BE2C (cell line): ENCODE data around the gene MEIOB.

Experiments
- DNase-seq: peaks from one replicate; pipeline ENCODE4 v3.0.0-alpha.2; 2020
- H3K27me3 ChIP-seq: fragments of 250-450 bp; sonication (Bioruptor Pico); 2 replicates; pipeline ENCODE4 v1.5.1; 2020; ENCODE audit warnings: mild to moderate bottlenecking
- H3K36me3 ChIP-seq: fragments of 250-450 bp; sonication (Bioruptor Pico); 2 replicates; pipeline ENCODE4 v1.5.1; 2020; ENCODE audit warnings: mild to moderate bottlenecking
- H3K4me1 ChIP-seq: fragments of 250-450 bp; sonication (Bioruptor Pico); 2 replicates; pipeline ENCODE4 v1.5.1; 2020
- H3K4me3 ChIP-seq: 2 replicates; pipeline ENCODE4 v1.5.1; 2011; ENCODE audit warnings: low read depth, low read length
- H3K9me3 ChIP-seq: fragments of 250-450 bp; sonication (Bioruptor Pico); 2 replicates; pipeline ENCODE4 v1.5.1; 2020
- TF ChIP-seq, protein P1 (sequence below): IDR thresholded peaks from 2 replicates; pipeline ENCODE4 v1.5.1; 2012; ENCODE audit warnings: mild to moderate bottlenecking, low read depth, low read length

The MEIOB gene

DNA sequence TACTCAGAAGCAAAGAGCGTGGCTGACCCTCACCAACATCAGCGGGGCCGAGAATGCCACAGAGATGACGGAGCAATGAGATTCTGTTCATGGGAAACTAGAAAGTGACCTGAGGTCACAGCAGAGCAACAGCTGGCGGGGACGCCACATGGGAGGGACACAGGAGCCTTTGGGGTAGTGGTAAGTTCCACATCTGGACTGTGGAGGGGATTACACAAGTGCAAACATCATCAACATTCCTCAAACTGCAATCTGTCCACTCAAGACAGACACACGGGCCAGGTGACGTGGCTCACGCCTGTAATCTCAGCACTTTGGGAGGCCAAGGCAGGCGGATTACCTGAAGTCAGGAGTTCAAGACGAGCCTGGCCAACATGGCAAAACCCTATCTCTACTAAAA, 56.5 kb downstream of the MEIOB start:
- no peaks in the 10 kb centered on the region for H3K9me3 ChIP-seq
- H3K27me3 ChIP-seq, result no peaks in the 10 kb centered on the region
- TF ChIP-seq, protein P1, sequence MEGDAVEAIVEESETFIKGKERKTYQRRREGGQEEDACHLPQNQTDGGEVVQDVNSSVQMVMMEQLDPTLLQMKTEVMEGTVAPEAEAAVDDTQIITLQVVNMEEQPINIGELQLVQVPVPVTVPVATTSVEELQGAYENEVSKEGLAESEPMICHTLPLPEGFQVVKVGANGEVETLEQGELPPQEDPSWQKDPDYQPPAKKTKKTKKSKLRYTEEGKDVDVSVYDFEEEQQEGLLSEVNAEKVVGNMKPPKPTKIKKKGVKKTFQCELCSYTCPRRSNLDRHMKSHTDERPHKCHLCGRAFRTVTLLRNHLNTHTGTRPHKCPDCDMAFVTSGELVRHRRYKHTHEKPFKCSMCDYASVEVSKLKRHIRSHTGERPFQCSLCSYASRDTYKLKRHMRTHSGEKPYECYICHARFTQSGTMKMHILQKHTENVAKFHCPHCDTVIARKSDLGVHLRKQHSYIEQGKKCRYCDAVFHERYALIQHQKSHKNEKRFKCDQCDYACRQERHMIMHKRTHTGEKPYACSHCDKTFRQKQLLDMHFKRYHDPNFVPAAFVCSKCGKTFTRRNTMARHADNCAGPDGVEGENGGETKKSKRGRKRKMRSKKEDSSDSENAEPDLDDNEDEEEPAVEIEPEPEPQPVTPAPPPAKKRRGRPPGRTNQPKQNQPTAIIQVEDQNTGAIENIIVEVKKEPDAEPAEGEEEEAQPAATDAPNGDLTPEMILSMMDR, result no peak
- H3K4me1 ChIP-seq, result no peaks in the 10 kb centered on the region
- peaks cover 14% of the 10 kb centered on the region for H3K36me3 ChIP-seq
- DNase-seq, result no peak
- H3K4me3 ChIP-seq, result no peak overlapping the region

DNA sequence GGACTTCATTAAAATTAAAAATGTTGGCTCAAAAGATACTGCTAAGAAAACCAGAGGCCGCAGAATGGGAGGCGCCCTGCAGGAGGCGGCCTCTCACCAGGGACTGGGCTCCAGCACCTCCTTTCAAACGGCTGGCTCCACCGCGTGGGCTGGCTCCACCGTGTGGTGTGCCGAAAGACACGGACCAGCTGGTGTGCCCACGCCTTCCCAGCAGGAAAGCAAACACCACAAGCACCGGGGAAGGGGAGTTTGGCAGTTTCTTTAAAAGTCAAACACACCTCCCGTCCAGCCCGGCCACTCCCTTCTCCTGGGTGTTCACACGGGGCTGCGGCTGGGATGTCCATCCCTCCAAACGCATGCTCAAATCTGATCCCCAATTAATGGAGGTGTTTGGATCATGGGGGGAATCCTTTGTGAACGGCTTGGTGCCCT, 59.2 kb downstream of the MEIOB start:
- no peak overlapping the region for H3K4me3 ChIP-seq
- H3K9me3 ChIP-seq, result no peaks in the 10 kb centered on the region
- peaks cover 18% of the 10 kb centered on the region for H3K36me3 ChIP-seq
- H3K27me3 ChIP-seq, result no peaks in the 10 kb centered on the region
- TF ChIP-seq, protein P1, result peak; percentile 74
- no peaks in the 10 kb centered on the region for H3K4me1 ChIP-seq
- peak; percentile 79 for DNase-seq

DNA sequence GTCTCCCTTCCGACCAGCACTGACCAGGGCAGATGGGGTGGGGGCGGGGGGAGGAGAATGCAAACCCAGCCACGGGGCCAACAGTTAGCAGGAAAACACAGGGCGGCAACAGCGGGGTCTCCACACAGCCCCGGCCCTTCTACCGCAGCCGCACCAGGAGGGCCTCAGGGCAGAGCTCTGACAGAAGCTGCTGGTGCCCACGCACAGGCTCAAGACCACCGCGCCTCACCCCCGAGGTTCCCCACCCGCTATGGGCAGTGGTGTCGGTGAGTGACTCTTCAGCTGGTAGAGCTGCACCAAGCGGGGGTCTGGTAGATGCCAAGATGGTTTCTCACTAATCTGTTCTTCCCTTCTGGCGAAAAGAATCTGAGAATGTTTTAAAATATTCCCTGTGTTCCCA, 61.4 kb downstream of the MEIOB start:
- no peak for DNase-seq
- no peaks in the 10 kb centered on the region for H3K4me1 ChIP-seq
- TF ChIP-seq, protein P1, result no peak
- no peak overlapping the region for H3K4me3 ChIP-seq
- no peaks in the 10 kb centered on the region for H3K9me3 ChIP-seq
- H3K36me3 ChIP-seq, result peaks cover 15% of the 10 kb centered on the region; the same call in 1 of the 2 replicates
- H3K27me3 ChIP-seq, result no peaks in the 10 kb centered on the region

DNA sequence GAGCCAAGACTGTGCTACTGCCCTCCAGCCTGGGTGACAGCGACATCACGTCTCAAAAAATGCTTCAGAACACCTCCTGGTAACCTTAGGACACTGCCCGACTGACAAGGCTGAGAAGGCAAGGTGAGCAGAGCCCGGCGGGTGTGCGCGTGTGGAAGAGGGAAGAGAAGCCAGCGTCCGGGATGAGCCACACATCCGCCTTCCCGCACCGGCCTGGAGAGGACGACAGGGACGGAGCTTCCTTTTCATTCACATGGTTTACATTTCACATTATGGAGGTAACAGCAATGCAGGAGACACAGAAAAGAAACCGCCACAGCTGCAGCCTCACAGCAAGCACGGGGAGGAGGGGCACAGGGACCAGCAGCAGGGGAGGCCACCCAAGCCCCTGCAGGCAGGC, 61.9 kb downstream of the MEIOB start:
- no peak for DNase-seq
- no peaks in the 10 kb centered on the region for H3K4me1 ChIP-seq
- peaks cover 11% of the 10 kb centered on the region; the same call in 1 of the 2 replicates for H3K36me3 ChIP-seq

DNA sequence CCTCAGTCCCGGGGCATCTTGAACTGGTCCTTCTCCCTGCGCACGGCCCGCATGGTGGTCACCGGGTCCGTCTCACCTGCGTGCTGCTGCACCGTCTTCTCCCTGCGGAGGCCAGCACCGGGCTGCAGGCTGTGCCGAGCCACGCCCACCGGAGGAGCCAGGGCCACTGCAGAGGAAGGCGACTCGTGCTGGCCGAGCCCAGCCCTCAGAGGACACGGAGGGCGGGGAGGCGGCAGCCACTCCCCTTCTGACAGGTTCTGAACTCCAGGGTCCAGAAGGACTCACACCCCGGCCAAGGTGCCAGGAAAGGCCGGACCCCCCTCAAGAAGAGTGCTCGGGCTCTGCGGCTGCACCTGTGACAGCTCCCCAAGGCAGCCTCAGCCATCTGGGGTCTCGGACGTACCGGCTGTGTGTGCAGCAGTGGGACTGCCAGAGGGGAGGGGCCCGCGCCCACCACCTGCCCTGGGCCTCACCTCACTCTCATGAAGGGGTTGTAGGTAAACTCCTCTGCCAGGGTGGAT, 62.6 kb downstream of the MEIOB start:
- Histone ChIP-seq H3K4me3 (no peak overlapping the region), H3K9me3 (no peaks in the 10 kb centered on the region), H3K27me3 (no peaks in the 10 kb centered on the region), H3K4me1 (no peaks in the 10 kb centered on the region), H3K36me3 (peaks cover 11% of the 10 kb centered on the region; the same call in 1 of the 2 replicates)
- no peak for DNase-seq
- TF ChIP-seq, protein P1, result no peak

More for the DNA sequence above, 61.9 kb downstream of the MEIOB start:
- TF ChIP-seq, protein P1, result no peak
- no peaks in the 10 kb centered on the region for H3K9me3 ChIP-seq
- no peaks in the 10 kb centered on the region for H3K27me3 ChIP-seq
- H3K4me3 ChIP-seq, result no peak overlapping the region

DNA sequence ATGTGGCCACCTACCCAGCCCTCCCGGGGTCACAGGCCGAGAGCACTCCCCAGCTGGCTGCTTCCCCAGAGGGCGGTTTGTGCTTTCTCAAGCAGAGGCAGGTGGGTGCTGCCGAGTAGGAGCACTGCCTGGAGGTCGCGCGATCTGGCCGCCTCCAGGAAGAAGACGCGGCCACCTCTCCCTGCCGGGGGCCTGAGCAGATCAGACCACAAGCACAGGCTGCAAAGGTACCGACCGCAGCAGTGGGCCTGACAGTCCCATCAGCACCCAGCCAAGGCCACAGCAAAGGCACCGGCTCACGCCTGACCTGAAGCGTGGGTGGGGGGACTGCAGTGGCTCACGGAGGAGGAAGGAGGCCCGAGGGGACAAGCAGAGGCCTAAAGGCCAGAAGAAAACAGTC, 63.3 kb downstream of the MEIOB start:
- H3K9me3 ChIP-seq, result no peaks in the 10 kb centered on the region
- no peak for DNase-seq
- no peak overlapping the region for H3K4me3 ChIP-seq
- no peaks in the 10 kb centered on the region for H3K4me1 ChIP-seq
- no peaks in the 10 kb centered on the region for H3K27me3 ChIP-seq
- peaks cover 11% of the 10 kb centered on the region; the same call in 1 of the 2 replicates for H3K36me3 ChIP-seq
- TF ChIP-seq, protein P1, result no peak
